Skeletal muscle satellite cell (primary cell): Measurements from ENCODE around the gene PCDHGA1.

ENCODE experiments used
- H3K27me3 ChIP-seq: 2 replicates; pipeline ENCODE4 v1.7.0; 2013; ENCODE audit warnings: low read length; ENCODE audit not compliant: control insufficient read depth, insufficient read depth
- H3K36me3 ChIP-seq: 2 replicates; pipeline ENCODE4 v1.7.0; 2013; ENCODE audit warnings: mild to moderate bottlenecking, control low read depth, low read length; ENCODE audit not compliant: insufficient read depth
- H3K4me1 ChIP-seq: 2 replicates; pipeline ENCODE4 v1.7.0; 2013; ENCODE audit warnings: low read length; ENCODE audit not compliant: control insufficient read depth, insufficient read depth
- H3K4me2 ChIP-seq: 2 replicates; pipeline ENCODE4 v1.7.0; 2013; ENCODE audit warnings: mild to moderate bottlenecking, low read length
- H3K4me3 ChIP-seq: 2 replicates; pipeline ENCODE4 v1.7.0; 2013; ENCODE audit warnings: low read length
- H3K9ac ChIP-seq: 2 replicates; pipeline ENCODE4 v1.7.0; 2013; ENCODE audit warnings: mild to moderate bottlenecking, low read depth, low read length, moderate library complexity
- H3K9me3 ChIP-seq: replicated peaks from 2 replicates; pipeline ENCODE4 v1.7.0; 2013; ENCODE audit warnings: mild to moderate bottlenecking, control low read depth, low read length

The PCDHGA1 gene

DNA sequence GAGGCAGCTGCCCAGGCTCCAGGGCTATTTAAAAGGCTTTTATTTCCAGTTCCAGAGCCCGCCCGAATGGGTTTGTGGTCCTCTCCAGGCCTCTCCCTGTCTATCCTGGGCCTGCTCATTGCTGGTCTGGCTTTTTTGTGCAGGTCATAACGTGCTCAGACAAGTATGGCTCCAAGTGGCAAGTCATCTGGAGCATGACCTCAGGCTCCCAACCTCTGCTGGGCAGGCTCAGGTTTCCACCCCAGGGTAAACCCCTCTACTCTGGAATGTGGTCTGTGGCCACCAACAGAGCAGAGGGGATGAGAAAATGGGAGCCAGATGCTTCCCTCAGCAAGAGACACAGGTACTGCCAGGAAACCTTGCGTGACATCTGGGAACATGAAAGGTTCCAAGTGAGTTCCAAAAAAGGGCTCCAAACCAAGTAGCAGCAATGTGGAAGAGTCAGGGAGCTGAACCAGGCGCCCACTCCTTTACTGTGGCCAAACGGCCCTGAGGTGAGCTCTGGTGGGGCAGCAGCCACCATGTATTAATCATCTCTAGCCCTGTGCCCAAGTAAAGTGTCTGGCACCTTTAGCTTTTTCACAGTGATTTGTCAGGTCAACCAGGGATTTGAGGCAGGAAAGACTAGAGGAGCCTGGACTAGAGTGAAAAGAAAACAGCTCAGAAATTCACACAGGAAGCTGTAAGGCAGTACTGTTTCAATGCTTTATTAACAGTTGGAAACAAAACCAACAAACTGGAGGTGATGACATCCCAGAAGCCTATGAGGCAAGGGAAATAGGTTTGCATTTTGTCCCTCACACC lies 184.2 kb downstream of the PCDHGA1 start:
- no peaks in the 10 kb centered on the region for H3K27me3 ChIP-seq
- peak overlapping the region; percentile 85 for H3K9ac ChIP-seq
- H3K4me3 ChIP-seq = peak overlapping the region; percentile 8
- H3K36me3 ChIP-seq = peaks cover 20% of the 10 kb centered on the region
- peaks cover 82% of the 10 kb centered on the region for H3K4me1 ChIP-seq
- peak overlapping the region; percentile 93 for H3K4me2 ChIP-seq
- H3K9me3 ChIP-seq = no peaks in the 10 kb centered on the region

DNA sequence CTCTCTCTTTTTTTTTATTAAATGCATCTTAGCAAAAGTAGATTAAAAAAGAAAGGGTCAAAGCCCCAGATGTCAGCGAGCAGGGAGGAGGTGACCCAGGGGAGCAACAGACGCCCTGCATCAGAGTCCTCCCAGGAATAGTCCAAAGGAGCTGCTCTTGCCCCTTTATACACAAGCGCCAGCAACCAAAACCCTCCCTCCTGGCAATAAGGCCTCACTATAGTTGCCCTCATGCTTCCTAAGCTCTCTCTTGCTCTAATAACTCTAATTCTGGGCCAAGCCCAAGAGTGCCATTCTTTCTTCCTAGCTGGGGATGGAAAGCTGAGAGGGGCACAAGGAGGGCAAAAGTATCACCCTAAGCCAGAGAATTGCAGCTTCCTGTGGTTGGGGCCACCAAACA lies 184.8 kb downstream of the PCDHGA1 start:
- peaks cover 83% of the 10 kb centered on the region for H3K4me1 ChIP-seq
- H3K4me2 ChIP-seq = no peak overlapping the region
- H3K36me3 ChIP-seq = peaks cover 20% of the 10 kb centered on the region
- H3K27me3 ChIP-seq = no peaks in the 10 kb centered on the region
- H3K4me3 ChIP-seq = no peak overlapping the region
- H3K9me3 ChIP-seq = no peaks in the 10 kb centered on the region
- peak overlapping the region; percentile 85 for H3K9ac ChIP-seq

DNA sequence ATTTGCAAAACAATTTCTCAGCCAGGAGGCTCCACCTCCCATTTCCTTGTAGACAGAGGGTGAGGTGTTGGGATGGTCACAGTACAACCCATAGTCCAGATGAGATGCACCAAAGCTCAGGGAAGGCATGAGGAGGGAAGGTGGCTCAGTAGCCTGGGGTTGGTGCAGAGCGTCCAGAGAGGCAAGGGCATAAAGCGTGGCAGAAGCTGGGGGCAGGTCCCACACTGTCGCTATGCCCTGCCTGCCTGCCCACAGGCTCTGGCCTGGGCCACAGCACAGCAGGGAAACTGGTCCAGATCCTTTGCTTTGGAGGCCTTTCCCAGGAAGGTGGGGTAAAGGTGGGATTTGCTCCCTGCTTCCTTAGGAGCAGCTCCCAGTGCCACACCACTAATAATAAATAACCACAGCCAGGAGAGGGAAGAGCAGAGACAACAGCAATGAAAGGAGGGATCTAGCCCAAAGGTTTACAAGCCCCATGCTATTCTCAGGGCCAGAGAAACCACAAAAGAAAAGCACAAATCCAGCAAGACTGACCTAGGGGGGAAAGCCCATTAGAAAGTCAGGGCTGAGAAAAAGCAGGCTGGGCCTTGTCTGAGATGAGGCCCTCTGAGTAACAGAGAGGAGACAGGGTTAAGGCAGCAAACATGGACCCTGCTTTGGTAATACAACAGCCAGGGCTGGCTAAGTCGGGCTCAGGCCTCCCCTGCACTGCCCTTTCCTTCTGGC lies 185.8 kb downstream of the PCDHGA1 start:
- peaks cover 15% of the 10 kb centered on the region for H3K36me3 ChIP-seq
- H3K27me3 ChIP-seq = no peaks in the 10 kb centered on the region
- no peak overlapping the region for H3K4me3 ChIP-seq
- no peak overlapping the region for H3K4me2 ChIP-seq
- peaks cover 92% of the 10 kb centered on the region for H3K4me1 ChIP-seq
- no peaks in the 10 kb centered on the region for H3K9me3 ChIP-seq
- peak overlapping the region; percentile 66 for H3K9ac ChIP-seq

DNA sequence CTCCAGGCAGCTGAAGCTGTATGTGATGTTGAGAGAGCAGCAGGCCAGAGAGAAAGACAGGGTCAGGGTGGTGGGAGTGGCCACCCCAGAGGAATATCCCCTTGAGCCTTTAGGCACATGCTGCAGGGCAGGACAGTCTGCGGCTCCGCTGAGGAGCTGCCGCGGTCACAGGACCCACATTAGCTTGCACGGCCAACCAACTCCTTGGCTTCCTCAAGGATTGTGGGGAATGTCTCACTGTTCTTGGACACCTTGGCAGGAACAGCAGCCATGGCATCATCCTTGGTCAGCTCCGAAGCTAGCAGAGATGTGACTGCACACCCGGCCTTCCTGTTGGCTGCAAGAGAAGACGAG lies 186.3 kb downstream of the PCDHGA1 start:
- peaks cover 96% of the 10 kb centered on the region for H3K4me1 ChIP-seq
- peak overlapping the region; percentile 66 for H3K9ac ChIP-seq
- no peak overlapping the region for H3K4me2 ChIP-seq
- H3K36me3 ChIP-seq = peaks cover 9% of the 10 kb centered on the region
- no peaks in the 10 kb centered on the region for H3K9me3 ChIP-seq
- no peak overlapping the region for H3K4me3 ChIP-seq
- H3K27me3 ChIP-seq = no peaks in the 10 kb centered on the region

DNA sequence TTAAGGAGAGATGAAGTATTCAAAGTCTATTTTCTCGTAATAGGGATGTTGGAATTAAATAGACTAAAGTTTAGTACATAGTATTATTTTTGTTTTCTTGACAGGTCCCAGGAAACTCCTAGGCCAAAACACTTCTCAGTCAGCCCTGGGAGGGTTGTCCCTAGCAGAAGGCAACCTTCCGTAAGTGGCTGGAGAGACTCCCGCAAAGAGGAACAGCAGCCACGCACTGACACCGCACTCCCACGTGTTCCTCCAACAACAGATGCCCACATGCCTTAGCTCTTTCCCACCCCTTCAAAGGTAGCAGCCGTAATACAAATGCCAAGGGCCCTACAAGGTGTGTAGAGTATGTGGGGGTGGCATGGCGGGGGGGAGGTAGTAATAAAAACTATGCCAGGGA lies 187.0 kb downstream of the PCDHGA1 start:
- no peaks in the 10 kb centered on the region for H3K27me3 ChIP-seq
- peaks cover 98% of the 10 kb centered on the region for H3K4me1 ChIP-seq

DNA sequence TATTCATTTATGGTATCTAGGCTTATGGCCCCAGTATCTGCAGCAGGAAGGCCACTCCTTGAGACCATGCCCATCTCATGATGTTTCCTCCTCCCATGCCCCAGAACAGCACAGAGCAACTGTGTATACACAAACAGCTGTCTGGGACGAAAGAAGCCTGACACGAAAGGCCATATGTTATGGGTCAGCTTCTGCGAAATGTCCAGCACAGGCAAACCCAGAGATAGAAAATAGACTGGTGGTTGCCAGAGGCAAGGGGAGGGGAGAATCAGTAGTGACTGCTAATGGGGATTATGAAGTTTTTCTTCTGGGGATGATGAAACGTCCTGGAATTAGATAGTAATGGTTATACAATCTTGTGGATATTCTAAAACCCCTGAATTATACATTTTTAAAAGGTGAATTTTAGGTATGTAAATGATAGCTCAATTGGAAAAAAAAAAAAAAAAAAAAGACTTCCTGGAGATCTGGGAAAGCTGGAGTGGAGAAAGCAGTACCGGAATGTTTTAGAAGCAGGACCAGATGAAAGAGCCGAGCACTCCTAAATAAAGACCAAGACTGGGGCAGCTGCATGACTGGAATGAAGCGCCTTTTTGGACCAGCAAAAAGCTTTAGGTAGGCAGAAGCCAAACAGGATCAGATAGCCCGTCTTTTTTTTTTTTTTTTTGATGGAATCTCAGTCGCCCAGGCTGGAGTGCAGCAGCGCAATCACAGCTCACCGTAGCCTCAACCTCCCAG lies 187.7 kb downstream of the PCDHGA1 start:
- Histone ChIP-seq H3K36me3 (peaks cover 5% of the 10 kb centered on the region), H3K9me3 (no peaks in the 10 kb centered on the region), H3K9ac (peak overlapping the region; percentile 67), H3K4me3 (no peak overlapping the region), H3K27me3 (no peaks in the 10 kb centered on the region), H3K4me1 (peaks cover 98% of the 10 kb centered on the region), H3K4me2 (peak overlapping the region; percentile 31)

More for the DNA sequence above, 187.0 kb downstream of the PCDHGA1 start:
- H3K36me3 ChIP-seq = peaks cover 3% of the 10 kb centered on the region
- no peaks in the 10 kb centered on the region for H3K9me3 ChIP-seq
- no peak overlapping the region for H3K4me2 ChIP-seq
- peak overlapping the region; percentile 66 for H3K9ac ChIP-seq
- no peak overlapping the region for H3K4me3 ChIP-seq

DNA sequence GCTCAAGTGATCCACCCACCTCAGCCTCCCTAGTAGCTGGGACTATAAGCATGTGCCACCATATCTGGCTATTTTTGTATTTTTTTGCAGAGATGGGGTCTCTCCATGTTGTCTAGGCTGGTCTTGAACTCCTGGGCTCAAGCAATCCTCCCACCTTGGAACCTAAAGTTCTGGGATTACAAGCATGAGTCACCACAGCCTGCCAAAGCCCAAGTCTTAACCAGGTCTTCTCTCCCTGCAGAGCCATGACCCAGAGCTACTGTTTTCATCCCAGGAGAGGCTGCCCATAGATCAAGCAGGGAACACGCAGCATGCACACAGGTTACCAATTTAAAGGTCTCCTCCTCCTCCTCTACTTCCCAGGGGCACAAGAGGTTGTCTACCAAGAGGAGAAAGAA lies 188.3 kb downstream of the PCDHGA1 start:
- peaks cover 10% of the 10 kb centered on the region for H3K36me3 ChIP-seq
- no peak overlapping the region for H3K4me3 ChIP-seq
- H3K9me3 ChIP-seq = no peaks in the 10 kb centered on the region
- no peaks in the 10 kb centered on the region for H3K27me3 ChIP-seq
- peak overlapping the region; percentile 67 for H3K9ac ChIP-seq
- peak overlapping the region; percentile 31 for H3K4me2 ChIP-seq
- peaks cover 94% of the 10 kb centered on the region for H3K4me1 ChIP-seq

DNA sequence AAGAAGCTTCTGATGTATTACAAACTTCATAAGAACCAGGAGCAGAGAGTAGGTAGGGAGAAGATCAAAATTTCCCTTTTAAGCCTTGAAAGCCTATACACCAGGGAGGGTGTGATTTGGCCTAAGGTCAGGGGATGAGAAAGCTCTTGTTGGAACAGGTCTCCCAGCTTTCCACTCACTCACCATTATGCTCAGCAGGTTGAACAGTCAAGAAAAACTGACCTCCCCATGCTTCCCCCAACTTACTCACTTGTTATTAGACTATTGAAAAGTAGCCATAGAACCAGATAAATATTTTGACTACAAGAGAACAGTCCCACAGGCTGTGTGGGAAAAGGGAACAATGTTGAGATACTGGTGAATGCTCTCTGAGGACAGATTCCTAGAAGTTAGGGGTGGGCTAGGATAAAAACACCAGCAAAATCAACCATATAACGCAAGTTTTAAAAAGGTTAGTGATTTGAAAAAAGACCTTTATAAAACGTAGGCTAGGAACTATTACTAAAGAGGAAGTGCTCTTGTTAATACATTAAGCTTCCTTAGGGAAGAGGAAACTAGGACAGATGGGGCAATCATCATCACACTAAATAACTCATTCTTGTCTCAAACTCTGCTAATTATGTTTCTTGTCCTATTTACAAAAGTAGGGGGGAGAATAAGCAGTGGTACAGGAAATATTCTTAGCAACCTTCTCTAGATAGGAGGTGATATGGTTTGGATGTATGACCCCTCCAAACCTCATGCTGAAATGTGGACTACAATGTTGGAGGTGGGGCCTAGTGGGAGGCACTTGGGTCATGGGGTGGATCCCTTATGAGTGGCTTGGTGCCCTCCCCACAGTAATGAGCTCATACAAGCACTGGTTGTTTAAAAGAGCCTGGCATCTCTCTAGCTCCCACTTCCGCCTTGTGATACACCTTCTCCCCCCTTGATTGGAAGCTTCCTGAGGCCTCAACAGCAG lies 189.6 kb downstream of the PCDHGA1 start:
- Histone ChIP-seq H3K4me1 (peaks cover 92% of the 10 kb centered on the region), H3K9ac (no peak overlapping the region), H3K4me2 (no peak overlapping the region), H3K4me3 (no peak overlapping the region), H3K27me3 (no peaks in the 10 kb centered on the region), H3K36me3 (peaks cover 10% of the 10 kb centered on the region), H3K9me3 (no peaks in the 10 kb centered on the region)

DNA sequence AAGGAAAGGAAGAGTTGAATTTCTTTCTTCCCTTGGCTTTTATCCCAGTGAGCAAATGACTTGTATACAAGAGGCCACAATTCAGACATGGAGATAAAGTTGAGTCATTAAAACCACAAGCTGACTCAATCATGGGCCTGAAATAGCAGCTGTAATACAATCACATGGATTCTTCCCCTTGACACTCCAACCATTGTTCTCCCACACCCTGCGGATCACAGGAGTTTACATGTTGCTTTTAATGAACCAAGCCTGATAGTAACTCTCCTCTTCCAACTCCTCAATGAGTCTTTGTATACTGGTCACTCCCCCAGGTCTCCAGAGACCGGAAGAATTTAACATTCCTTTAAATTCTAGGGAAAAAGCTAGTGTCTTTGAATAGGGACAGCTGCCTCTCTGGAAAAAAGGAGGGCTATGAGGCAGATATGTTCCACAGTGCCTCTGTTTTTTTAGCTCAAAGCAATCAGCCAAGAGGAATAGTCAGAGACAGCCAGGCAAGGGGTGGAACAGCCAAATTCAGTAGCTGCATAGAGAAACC lies 191.0 kb downstream of the PCDHGA1 start:
- Histone ChIP-seq H3K9me3 (no peaks in the 10 kb centered on the region), H3K4me2 (peak overlapping the region; percentile 57), H3K4me1 (peaks cover 90% of the 10 kb centered on the region), H3K27me3 (no peaks in the 10 kb centered on the region), H3K9ac (peak overlapping the region; percentile 69), H3K36me3 (peaks cover 14% of the 10 kb centered on the region), H3K4me3 (no peak overlapping the region)

DNA sequence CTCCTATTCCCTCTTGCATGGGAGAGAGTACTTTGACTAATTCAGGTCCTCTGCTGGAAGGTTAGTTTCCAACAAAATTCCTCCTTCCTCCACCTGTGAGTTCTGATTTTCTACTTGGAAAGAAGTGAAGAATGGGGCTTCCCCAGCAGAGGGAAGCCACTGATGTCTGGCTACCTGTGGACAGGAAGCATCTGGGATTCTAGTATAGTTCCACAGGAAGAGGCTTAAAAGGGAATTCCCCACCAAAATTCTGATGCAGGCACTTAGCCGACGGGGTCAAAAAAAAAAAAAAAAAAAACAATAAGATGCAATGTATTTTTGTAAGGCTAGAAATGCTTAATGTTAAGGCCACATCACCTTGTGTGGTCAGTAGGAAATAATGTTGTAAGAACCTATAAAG lies 192.0 kb downstream of the PCDHGA1 start:
- H3K4me2 ChIP-seq = no peak overlapping the region
- peaks cover 80% of the 10 kb centered on the region for H3K4me1 ChIP-seq
- H3K4me3 ChIP-seq = no peak overlapping the region
- no peaks in the 10 kb centered on the region for H3K9me3 ChIP-seq
- H3K27me3 ChIP-seq = no peaks in the 10 kb centered on the region
- peaks cover 15% of the 10 kb centered on the region for H3K36me3 ChIP-seq
- H3K9ac ChIP-seq = peak overlapping the region; percentile 69
